ENCODE results near the gene PARVB. TPM values are rescaled to one million over a fixed set of nuclear protein-coding genes. Genes with fewer than 3 reads are reported as not detected.

The PARVB gene
- total RNA-seq, 2 donors from 2014 or later: 4.5 to 11.4 TPM

DNA sequence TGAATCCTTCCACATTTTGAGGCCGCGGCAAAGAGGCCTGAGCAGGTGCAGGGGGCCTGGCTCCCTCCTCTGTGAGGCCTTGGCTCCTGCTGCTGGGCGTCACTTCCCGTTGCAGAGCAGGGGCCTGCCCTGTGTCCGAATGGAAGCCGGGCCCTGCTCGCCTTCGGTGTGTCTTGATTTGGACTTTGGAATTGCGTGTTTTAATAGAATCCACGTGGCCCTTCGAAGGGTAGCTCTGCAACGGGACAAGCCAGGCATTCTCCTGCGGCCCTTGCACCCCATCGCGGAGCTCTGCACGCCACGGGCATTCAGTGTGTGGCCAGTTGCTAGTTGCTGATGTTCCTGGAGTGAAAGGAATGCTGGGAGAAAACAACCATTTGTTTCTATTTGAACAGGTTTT is 43.1 kb upstream of the PARVB start:
- Histone ChIP-seq H3K27ac (no peak overlapping the region), H3K9ac (ENCODE audit: low read depth in 2 of 2, low read length in 2 of 2) (peak overlapping the region in 1 of 2 donors; percentile 12), H3K9me3 (no peaks in the 10 kb centered on the region), H3K36me3 (peaks cover 7% of the 10 kb centered on the region), H3K4me3 (no peak overlapping the region), H3K27me3 (no peaks in the 10 kb centered on the region), H3K4me1 (no peaks in the 10 kb centered on the region)
- intact Hi-C loops (cut with DNase I): no loop called here
- no peak for TF ChIP-seq CTCF (IDR thresholded peaks at IDR 0.05)
- DNase-seq: no peak

- no peak for DNase-seq
- Histone ChIP-seq H3K27ac (no peak overlapping the region), H3K27me3 (no peaks in the 10 kb centered on the region), H3K9me3 (no peaks in the 10 kb centered on the region), H3K36me3 (no peaks in the 10 kb centered on the region), H3K9ac (ENCODE audit: low read depth in 2 of 2, low read length in 2 of 2) (no peak overlapping the region), H3K4me1 (no peaks in the 10 kb centered on the region), H3K4me3 (no peak overlapping the region)
- intact Hi-C loops (cut with DNase I): no loop called here
- TF ChIP-seq CTCF (IDR thresholded peaks at IDR 0.05): no peak
Measured at GRCh38 chr22:43983808-43984207, 40.3 kb upstream of the PARVB start.

DNA sequence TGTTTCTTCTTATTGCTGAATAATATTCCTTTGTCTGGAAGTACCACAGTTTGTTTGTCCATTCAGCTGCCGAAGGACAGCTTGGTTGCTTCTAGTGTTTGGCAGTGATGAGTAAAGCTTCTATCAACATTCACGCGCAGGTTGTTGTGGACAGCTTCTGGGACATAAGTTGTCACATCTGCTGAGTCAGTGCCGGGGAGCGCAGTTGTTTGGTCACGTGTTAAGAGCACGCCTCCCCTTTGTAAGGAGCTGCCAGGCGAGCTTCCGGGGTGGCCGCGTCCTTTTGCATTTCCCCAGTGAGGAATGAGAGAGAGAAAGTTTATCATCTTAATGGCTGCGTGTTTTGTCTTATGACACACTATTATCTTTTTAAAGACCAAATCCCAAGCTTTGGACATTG is 38.6 kb upstream of the PARVB start:
- intact Hi-C loops (cut with DNase I): no loop called here
- no peak for TF ChIP-seq CTCF (IDR thresholded peaks at IDR 0.05)
- DNase-seq: no peak

GRCh38 chr22:43988116-43988820 is 35.8 kb upstream of the PARVB start:
- Histone ChIP-seq H3K27me3 (no peaks in the 10 kb centered on the region), H3K4me3 (no peak overlapping the region), H3K9ac (ENCODE audit: low read depth in 2 of 2, low read length in 2 of 2) (no peak overlapping the region), H3K27ac (no peak overlapping the region), H3K9me3 (no peaks in the 10 kb centered on the region), H3K36me3 (no peaks in the 10 kb centered on the region), H3K4me1 (no peaks in the 10 kb centered on the region)
- intact Hi-C loops (cut with DNase I): no loop called here
- DNase-seq: no peak
- TF ChIP-seq CTCF (IDR thresholded peaks at IDR 0.05): no peak

More for the DNA sequence above, 38.6 kb upstream of the PARVB start:
- H3K9me3 ChIP-seq: no peaks in the 10 kb centered on the region
- no peak overlapping the region for H3K9ac ChIP-seq (ENCODE audit: low read depth in 2 of 2, low read length in 2 of 2)
- no peak overlapping the region for H3K27ac ChIP-seq
- H3K4me3 ChIP-seq: no peak overlapping the region
- H3K4me1 ChIP-seq: no peaks in the 10 kb centered on the region
- H3K36me3 ChIP-seq: no peaks in the 10 kb centered on the region
- H3K27me3 ChIP-seq: no peaks in the 10 kb centered on the region

GRCh38 chr22:43988960-43989359 is 35.1 kb upstream of the PARVB start:
- Histone ChIP-seq H3K27me3 (no peaks in the 10 kb centered on the region), H3K27ac (no peak overlapping the region), H3K4me3 (no peak overlapping the region), H3K36me3 (no peaks in the 10 kb centered on the region), H3K4me1 (no peaks in the 10 kb centered on the region), H3K9me3 (no peaks in the 10 kb centered on the region), H3K9ac (ENCODE audit: low read depth in 2 of 2, low read length in 2 of 2) (no peak overlapping the region)
- no peak for DNase-seq
- intact Hi-C loops (cut with DNase I): no loop called here
- no peak for TF ChIP-seq CTCF (IDR thresholded peaks at IDR 0.05)

Measured in colonic mucosa (tissue), 4 donors.